GM23248 (cell line): ENCODE data around the gene TMEM150B.

Source experiments
- EZH2 ChIP-seq: fragments of 200-600 bp; sonication (generic); IDR thresholded peaks from 2 replicates; pipeline ENCODE4 v1.6.1; 2018; ENCODE audit warnings: antibody characterized with exemption, mild to moderate bottlenecking; ENCODE audit not compliant: insufficient read depth, poor library complexity, severe bottlenecking
- EZH2phosphoT487 ChIP-seq: fragments of 200-600 bp; sonication (generic); IDR thresholded peaks from 2 replicates; pipeline ENCODE4 v1.6.1; 2018; ENCODE audit warnings: antibody characterized with exemption, moderate library complexity, mild to moderate bottlenecking, low read depth; ENCODE audit not compliant: insufficient read depth

DNA sequence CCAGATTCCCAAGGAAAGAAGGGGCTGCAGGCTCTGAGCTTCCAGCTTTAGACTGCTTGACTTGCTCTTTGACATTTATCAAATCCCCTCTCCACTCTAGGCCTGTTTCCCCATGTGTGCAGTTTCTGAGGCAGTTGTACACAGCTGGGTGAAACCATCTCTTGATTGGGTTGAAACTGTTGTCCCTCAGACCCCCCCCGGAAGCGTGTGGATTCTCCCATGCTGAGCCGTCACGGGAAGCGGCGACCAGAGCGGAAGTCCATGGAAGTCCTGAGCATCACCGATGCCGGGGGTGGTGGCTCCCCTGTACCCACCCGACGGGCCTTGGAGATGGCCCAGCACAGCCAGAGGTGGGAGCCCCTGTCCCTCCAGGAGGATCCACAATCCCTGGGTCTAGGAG, 21.7 kb downstream of the TMEM150B start:
- TF ChIP-seq EZH2 (no peak), EZH2phosphoT487 (no peak)
